ENCODE results near the gene CALCOCO1.

DNA sequence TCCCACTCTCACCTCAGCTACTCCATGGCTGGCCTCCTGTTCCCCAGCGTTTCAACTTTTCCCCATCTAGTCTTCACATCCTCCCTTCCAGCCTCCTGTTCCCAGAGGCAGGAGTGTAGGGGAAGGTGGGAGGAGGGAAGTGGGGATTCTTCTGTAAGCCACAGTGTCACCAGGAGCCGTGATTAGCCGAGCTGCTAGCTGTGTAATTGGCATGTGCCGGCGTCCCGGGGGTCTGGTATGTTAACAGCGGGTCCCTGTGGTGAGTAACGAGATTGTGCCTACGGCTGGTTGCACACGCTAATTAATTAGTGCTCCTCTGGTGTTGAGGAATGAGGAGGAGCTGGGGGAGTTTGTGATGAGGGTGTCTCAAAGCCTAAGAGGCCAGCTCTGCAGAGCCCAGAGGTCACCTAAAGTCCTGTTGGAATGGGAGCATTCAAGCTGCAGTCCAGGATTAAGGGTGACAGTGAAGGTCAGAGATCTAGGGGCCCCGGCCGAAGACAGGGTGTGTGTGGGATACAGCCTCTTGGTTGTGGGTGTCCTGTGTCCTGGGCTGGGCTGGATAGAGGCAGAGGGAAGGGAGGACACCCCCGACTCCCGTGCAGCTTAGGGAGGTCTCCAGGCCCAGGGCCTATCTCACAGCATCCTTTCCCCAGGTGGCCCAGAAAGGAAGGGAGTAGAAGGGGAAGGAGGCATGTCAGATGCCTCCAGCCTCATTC, 10.0 kb upstream of the CALCOCO1 start:
- TF ChIP-seq POLR2A (IDR thresholded peaks at IDR 0.05; ENCODE audit: low read length), result no peak
- no peak for TF ChIP-seq GATA1 (IDR thresholded peaks at IDR 0.05; ENCODE audit: low read depth, low read length)
